LHCN-M2 (cell line): ENCODE measurements around the gene EDC3. TPM values are rescaled to one million over a fixed set of nuclear protein-coding genes. Genes with fewer than 3 reads are reported as not detected.
"Not testable (repeated sequence)": the region's sequence is repeated elsewhere in the genome, so short reads cannot be mapped to it uniquely, and the experiment has no call there.

Experiments used
- DNase-seq: peaks from one replicate; pipeline ENCODE4 v3.0.0-alpha.2; 2012; ENCODE audit warnings: low read depth
- total RNA-seq: library from RNA; depleted of rRNA; stranded (reverse); fragments of >200 nt; gene quantifications from 2 replicates; pipeline ENCODE4 v1.2.3, GENCODE V29; 2014

Gene EDC3
- total RNA-seq, 1 experiment from 2014 or later, result 8.7 TPM

DNA sequence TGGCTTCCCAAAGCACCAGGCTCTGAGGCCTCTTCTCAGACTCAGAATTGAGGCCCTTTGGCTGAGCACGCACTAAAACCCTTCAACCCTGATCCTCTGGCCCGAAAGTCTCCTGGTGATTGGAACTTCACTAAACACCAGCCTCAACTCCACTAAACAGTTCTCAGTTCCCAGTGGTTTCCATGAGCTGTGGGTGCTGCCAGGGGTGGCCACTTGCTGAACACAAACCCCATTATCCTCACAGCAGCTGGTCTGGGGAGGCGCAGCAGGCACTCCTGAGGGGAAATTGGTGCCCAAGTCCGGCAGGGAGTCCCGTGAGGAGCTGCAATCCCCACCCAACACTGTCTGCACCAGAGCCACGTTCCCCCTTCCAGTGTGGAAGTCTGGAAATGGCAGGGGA, 84.0 kb downstream of the EDC3 start:
- DNase-seq, result no peak

DNA sequence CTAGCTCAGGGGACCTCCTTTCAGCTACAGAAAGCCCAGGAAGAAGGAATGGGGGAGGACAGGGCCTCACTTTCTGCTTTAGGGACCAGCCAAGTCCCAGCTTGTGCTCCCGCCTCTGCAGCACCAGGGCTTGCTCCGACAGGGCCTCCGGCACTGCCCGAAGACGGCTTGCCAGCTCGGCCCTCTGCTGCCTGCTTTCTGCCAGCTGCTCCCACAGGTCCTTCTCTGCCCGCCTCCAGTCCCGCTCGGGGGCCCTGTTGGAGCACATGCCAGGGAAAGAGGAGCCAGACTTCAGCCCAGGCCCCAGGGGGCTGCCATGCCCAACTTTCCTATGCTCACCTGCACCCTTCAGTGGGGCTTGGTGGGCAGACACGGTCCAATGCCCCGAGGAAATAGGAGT, 84.5 kb downstream of the EDC3 start:
- DNase-seq, result no peak

DNA sequence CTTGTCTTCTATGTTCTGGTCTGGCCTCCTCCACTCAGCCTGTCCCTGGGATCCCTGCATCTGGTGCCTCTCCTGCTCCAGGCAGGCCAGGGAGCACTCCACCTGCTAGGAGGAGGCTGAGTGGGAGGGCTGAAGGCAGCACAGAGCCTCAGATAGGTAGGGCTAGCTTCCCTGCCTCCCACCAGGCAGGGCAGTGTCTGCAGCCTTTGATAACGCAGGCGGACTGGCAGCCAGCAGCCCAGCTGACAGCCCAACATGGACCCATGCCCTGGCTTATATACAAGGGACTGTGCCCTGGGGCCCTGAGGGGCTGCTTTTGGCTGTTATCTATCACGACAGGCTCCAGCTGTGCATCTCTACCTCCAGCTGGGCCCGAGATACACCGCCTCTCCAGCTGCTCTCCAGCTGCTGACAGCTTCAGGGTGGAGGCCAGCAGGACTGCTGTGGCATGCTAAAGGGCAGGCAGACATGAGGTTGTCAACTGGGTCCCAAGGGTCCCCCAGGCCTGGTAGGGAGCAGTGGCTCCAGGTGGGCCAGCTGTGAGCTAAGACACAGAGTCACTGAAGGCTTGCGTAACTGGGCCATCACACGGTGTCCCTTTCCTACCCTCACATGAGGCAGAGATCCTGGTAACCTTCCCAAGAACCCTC, 85.4 kb downstream of the EDC3 start:
- no peak for DNase-seq

DNA sequence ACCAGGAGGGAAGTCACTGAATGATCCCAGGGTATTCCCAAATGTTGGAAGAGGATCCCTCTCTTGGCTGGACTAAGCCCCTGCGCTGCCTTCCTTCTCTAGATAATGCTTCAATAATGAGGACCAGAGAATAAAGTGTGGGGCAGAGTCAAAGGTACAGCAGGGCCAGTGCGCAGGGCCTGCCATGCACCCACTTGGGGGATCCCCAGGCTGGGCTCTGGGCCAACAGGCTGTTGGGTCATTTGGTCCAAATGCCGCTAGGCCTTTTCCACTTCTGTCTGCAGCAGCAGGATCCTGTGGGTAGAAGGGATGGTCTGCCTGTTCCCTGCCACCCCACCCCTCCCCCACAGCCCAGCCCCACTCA, 85.9 kb downstream of the EDC3 start:
- no peak for DNase-seq

DNA sequence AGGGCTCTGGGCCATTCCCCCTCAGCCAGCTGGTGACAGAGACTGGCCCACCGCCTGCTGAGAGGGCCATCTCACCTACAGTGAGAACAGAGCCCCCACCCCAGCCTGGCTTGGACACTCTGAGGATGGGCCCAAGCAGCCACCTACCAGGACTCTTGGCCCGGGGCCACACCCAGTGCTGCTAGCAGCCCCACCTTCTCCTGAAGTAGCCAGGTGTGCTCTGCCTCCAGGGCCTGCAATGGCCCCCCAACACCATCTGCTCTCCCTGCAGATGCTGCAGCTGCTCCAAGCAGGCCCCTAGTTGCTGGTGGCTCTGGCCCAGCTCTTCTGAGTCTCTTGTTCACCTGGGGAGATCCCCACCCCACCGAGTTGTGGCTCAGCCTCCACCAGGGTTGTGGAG, 87.0 kb downstream of the EDC3 start:
- no peak for DNase-seq

DNA sequence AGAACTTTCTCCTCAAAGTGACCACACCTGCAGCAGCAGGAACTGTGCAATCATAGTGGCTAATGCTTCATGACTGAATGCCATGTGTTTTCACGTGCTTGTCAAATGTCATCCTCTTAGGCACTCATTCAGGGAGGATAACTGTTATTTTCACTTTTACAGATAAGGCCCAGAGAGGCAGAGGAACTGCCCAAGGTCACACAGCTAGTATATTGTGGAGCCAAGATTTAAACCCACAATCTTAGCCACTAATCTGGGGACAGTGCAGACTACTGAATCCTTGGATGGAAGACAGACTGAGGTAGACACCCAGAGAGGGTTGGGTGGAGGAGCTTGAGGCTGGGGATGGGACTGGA, 90.1 kb downstream of the EDC3 start:
- DNase-seq, result no peak

DNA sequence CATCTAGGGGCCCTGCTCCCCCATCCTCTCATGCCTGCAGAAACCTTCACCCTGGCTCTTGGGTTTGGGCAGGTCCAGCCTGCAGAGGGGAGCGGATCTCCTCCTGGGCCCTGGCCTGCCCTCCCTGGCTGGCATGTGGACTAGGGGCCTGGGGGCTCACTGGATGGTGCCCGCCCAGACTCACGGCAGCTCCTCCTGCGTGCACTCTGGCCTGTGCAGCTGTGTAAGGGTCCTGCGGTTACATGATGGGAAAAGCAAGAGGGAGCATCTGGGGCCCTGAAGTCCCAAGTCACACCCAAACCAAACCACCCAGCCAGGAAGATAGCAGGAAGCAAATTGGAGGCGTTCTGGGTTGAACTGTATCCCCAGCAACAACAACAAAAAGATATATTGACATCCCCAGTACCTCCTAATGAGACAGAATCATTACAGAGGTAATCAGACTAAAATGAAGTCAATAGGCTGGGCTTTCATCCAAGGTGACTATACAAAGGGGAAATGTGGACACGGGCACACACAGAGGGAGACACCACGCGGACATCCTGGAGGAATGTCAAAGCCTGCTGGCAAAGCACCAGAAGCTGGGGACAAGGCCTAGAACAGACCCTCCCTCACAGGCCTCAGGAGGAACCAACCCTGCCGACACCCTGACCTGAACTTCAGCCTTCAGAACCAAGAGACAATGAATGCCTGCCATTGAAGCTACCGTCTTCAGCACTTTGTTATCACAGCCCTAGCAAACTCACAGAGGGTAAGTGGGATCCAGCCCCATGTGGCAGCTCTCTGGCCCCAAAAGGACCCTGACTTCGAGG, 90.6 kb downstream of the EDC3 start:
- DNase-seq, result no peak

DNA sequence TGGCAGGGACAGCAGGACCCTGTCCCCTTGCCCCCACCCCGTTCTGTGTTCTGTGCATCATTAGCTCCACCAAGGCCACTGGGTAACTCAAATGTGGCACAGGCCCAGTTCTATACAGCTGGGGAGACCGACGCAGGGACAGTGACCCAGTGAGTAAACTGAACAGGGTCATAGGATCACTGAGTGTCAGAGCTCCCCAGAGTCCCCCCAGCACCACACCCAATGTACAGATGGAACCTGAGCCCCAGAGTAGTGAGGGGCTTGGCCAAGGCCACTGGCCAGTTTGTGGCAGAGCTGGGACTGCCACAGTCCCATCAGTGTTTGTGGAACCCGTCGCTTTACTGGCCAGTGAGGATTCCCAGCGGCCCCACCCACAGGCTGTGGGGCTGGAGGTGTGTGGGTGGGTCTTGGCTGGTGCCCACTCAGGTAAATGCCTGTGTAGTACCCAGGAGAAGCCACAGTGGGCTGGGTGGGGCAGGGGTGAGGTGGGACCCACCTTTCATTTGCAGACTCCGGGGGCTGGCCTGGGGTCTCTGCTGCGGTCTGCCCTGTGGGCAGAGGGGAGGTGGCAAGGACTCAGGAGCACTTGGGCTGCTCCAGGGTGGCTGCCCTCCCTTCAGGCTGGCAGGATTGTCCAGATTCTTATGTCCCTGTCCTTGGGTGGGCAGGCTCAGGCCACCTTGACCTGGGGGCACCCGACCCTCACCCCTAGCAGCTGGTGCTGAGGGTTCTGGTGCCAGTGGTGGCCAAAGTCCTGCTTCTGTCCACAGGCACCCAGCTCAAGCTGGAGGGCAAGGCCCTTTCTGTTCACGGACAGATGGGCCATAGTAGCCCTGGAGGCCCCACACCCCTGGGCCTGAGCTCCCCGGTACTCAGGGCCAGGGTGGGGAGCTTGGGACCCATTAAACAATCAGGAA, 91.8 kb downstream of the EDC3 start:
- no peak for DNase-seq

DNA sequence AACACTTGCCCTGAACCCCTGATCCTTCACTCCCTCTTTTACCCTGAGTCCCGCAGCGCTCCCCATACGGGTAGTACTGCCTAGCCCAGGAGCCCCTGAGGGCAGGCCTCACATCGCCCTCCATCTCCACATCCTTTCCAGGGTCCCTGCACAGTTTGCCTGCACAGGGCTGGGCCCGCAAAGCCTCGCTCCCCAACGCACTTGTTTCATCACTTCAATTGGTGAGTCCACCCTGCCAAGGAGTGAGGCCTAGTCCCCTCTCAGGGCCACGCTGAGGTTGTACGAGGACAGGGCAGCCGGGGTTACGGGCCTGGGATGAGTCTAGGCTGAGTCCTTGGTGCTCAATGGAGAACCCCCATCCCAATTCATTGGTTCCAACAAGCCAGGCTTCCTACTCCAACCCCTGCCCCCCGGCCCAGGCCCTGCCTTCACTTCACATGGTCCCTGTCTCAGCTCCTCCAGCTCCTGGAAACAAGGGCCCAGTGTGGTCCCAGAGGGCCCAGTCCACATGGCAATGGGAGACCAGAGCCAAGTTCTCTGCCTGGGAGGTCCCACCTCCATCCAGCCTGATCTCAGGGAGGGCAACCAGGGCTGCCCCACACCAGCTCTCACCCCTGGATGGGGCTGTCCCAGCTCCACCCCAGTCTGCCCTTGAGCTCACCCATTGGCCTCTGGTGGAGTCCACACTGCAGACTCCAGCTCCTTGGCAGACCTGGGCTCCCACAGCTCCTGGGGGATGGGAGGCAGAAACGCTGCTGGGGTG, 92.6 kb downstream of the EDC3 start:
- no peak for DNase-seq

DNA sequence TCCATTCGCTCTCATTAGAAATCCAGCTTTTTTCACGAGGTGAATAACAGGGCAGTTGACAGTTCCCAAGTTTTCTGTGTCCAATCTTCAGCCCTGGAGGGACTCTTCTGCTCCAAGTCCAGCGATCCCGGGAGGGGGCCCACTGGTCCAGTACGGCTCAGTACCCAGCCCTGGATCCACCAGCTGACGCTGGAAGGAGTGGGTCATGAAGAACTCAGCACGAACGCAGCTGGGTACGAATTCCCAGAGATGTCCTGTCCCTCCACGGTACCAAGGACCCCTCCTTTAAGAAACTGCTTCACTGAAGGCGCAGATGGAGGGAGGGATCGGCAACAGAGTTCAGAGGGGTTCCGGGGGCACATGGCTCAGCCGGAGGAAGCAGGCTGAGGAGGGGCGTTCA, 96.7 kb downstream of the EDC3 start:
- DNase-seq, result no peak

DNA sequence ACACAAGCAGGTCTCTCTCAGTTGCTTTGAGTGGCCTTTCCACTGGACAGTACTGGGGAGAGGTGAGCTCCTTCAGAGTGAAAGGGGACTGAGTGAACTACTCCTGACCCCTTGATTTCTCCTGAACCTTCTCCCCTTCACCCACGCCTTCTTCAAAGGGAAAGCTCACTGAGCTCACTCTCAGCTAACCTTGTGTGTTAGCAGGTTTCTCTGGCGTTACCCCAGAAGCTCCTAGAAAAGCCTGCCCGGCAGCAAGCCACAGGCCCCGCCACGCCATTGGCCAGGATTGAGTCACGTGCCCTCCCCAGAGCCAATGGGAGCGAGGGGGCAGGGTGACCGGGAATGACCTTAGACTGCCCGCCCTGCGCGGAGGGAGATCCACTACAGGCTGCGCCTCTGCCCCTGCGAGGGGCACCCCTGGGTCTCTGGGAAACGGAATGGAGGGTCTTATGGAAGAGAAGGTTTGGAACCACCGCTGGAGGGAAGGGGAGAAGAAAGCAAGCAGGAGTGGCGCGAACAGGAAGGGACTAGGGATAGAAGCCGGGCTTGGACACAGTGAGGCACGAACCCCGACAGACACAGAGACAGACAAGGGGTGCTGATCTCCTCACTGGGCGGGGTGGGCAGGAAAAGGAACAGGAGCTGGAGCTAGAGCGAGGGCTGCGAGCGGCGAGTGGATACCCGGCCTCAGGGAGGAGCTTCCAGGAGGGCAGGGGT, 97.5 kb downstream of the EDC3 start:
- peak; percentile 84 for DNase-seq

DNA sequence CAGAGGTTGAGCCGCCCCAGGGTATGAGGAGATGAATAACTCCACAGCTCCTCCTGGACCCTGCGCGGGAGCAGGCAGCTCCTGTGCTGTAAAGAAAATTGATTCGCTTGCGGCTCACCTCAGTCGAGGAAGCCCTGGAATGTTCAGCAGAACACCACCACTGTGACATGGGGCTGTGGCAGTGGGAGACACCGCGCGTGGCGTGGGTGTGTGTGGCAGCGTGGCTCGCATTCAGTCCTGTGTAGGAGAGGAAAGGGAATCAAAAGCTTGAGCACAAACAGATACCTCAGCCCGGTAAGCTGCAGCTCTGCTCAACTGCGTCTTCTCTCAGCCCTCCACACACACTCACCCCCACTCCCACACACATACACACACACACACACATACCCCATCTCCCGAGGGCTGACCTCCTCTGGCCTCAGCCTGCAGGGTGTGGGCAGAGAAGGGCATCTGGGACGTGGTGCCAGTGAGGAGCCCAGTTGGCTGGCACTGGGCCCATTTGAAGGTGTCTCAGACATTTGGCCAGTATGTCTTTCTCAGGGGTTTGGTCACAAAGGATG, 98.6 kb downstream of the EDC3 start:
- not testable (repeated sequence) for DNase-seq

DNA sequence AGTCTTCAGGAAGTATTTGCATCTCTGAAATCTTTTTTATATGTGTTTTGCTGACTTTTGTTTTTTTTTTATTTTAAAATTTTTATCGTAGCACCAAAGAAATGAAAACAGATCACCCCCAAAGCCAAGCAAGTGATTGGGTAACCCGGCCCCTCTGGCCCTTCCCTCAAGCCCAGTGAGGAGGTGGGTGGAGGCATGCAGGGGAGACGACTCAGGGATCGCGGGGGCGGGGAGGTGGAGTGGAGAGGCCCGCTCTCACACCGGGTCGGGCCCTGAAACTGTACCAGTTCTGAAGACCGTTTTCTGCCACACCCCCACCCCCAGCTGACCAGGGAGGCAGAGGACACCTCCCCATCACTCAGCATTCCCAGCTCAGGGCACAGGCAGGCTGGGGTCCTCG, 99.1 kb downstream of the EDC3 start:
- DNase-seq, result not testable (repeated sequence)

DNA sequence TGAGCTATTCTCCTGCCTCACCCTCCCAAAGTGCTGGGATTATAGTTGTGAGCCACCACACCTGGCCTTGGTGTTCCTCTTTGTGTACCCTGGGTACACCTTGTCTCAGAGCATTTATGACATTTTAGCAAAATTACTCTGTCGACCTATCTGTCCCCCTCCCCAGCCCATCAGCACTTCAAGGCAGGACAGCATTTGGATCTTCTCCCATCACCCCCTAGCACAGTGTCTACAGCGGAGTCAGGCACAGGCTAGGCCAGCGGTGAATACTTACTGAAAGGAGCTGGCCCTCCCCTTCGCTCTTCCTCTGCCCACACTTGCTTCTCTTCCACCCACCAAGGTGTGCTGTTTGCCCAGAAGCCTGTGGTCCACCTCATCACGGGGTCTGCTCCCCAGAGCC, 100.6 kb downstream of the EDC3 start:
- no peak for DNase-seq

DNA sequence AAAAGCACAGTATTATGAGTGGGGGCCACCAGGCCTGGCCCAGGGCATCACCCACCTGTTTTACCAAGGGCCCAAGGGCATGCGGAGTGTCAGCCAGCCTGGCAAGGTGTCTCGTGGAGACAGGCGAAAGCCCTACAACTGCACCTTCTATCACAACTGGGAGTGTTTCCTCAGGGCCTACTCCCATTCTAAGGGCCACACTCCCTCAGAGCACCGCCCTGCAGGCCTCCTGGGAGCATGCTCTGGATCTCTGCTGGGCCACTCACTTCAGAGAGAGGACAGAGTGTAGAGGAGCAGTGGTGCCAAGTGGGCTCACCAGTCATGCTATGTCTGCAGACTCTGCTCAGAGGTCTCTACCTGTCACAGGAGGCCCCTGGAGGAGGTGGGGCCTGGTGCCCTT, 101.4 kb downstream of the EDC3 start:
- DNase-seq, result no peak

DNA sequence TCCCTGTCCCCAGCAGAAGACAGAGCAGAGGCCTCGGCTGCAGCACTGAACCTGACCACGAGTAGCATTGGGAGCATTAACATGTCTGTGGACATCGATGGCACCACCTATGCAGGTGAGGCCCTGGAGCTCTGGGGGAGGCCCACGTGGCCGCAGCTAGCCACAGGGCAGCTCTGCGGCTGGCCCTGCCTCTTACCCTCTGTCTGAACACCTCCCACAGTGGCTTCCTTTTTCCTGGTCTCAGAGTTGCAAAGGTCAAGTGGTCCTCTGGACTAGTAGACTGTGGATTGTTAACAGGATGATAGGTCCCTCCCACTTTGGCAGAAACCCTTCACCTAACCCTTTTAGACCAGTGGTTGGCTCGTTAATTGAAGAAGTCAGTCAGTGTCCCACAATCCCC, 102.7 kb downstream of the EDC3 start:
- DNase-seq, result no peak

DNA sequence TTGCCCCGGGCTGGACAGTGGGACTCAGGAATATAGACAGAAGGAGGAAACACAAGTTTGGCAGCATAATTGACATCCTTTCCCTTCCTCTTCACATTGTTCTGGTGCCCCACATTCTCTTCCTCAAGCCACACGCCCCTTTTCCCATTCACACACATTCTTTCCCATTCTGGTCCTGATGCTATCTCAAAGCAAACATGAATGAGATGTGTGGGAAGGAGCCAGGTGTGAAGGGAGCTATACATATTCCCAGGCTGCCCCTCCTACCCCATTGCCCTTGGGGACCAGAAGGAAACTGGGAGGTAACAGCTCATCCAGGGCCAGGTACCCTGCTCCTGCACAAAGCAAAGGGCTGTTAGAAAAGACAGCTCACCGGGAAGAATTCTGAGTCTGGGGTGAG, 103.6 kb downstream of the EDC3 start:
- DNase-seq, result no peak

DNA sequence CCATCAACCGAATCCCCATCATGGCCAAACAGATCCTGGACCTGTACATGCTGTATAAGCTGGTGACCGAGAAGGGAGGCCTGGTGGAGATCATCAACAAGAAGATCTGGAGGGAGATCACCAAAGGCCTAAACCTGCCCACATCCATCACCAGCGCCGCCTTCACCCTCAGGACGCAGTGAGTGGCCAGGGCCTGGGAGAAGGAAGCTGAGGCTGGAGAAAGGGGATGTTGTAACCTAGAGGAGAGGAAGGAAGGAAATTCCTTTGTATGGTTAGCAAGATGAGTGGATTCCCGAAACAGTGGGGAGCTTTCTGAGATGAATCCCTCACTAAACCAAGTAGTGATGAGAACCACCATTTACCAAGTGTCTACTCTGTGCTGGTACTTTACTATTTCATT, 106.0 kb downstream of the EDC3 start:
- no peak for DNase-seq

DNA sequence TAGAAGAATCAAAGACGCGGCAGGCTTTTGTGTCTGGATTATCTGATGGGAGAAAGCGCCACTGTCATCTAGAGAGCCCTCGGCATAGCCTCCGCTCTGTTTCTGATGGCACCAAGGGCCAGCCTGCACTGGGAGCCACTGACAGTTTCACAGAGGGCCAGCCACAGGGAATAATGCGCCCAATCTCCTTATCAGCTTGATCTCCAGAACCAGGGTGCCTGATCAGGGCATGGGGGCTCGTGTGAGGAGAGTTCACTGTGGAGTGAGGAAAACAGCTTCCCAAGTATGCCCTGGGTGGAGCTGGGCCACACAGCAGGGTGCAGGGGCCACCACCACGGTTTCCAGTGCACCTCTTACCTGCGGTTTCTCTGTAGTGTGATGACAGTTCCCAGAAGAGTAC, 110.0 kb downstream of the EDC3 start:
- DNase-seq, result no peak

DNA sequence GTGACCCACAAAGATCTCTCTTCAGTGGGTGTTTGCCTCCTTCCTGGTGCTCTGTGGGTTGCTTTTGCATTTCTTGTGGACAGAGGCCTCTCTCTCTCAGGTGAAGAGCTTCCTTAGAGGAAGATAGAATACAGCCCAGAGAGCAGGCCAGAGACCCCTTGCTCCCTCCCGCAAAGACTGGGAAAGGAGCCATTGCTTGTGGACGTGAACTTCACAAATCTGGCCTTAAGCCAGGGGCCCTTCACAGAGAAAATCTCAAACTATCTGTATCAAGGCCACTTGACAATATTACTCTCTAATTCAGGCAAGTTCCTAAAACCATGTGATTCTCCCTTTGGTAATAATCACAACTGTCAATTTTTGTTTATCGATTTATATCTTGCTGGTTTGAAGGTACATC, 110.6 kb downstream of the EDC3 start:
- DNase-seq, result no peak

DNA sequence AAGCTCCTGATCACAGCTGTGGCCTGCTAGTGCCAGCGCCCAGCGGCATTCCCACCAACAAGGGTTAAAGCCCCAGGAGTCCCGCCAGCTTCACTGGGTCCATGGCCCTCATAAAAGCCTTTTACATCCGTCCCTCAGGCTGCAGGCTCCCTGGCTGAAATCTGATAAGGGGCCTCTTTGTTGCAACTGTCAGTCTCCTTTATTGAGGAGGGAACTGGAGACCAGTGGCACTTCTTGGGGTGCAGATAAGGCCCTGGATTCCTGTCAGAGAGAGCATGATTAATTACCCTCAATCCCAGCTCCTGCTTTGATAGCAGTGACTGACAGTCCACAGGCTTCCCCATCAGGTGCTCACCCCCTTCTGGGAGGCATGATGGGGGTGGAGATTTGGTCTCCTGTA, 111.0 kb downstream of the EDC3 start:
- DNase-seq, result no peak
